HepG2 (cell line): Measurements from ENCODE around the gene NT5DC4. TPM values are rescaled to one million over a fixed set of nuclear protein-coding genes. Genes with fewer than 3 reads are reported as not detected.

Experiments
- EHMT2 ChIP-seq: fragments of 200-600 bp; sonication (generic); IDR thresholded peaks from 2 replicates; pipeline ENCODE4 v1.7.0; 2017; ENCODE audit warnings: antibody characterized with exemption, low read depth, low read length, borderline replicate concordance
- JUNB ChIP-seq: sonication (generic); formaldehyde crosslinking; IDR thresholded peaks from 2 replicates; pipeline ENCODE4 v1.8.0; 2022; ENCODE audit warnings: missing genetic modification reagents, mild to moderate bottlenecking, borderline replicate concordance
- RFX5 ChIP-seq: IDR thresholded peaks from 2 replicates; pipeline ENCODE4 v1.6.1; 2011; ENCODE audit warnings: low read depth, low read length, improper control_type of control experiment
- TGIF2 ChIP-seq: IDR thresholded peaks from 2 replicates; pipeline ENCODE4 v1.6.1; 2016; ENCODE audit warnings: control low read depth, missing compliant biosample characterization
- TP53 ChIP-seq: sonication (generic); formaldehyde crosslinking; conservative IDR thresholded peaks from 2 replicates; pipeline ENCODE4 v1.4.0; 2020; ENCODE audit warnings: missing genetic modification reagents
- XRCC5 ChIP-seq: fragments of 200-400 bp; formaldehyde crosslinking; optimal IDR thresholded peaks from 2 replicates; pipeline ENCODE3; 2017; ENCODE audit warnings: mild to moderate bottlenecking, low read length
- ZBTB2 ChIP-seq: sonication (generic); formaldehyde crosslinking; IDR thresholded peaks from 2 replicates; pipeline ENCODE4 v1.8.0; 2022; ENCODE audit warnings: low read depth, missing genetic modification reagents
- ZC3H4 ChIP-seq: sonication (generic); formaldehyde crosslinking; IDR thresholded peaks from 2 replicates; pipeline ENCODE4 v1.4.0; 2020; ENCODE audit warnings: missing genetic modification reagents, borderline replicate concordance
- ZNF138 ChIP-seq: sonication (generic); formaldehyde crosslinking; IDR thresholded peaks from 2 replicates; pipeline ENCODE4 v1.5.0; 2020; ENCODE audit warnings: mild to moderate bottlenecking, low read depth, missing genetic modification reagents
- ZNF30 ChIP-seq: sonication (generic); formaldehyde crosslinking; IDR thresholded peaks from 2 replicates; pipeline ENCODE4 v1.5.0; 2020; ENCODE audit warnings: mild to moderate bottlenecking, missing genetic modification reagents
- ZNF703 ChIP-seq: sonication (generic); formaldehyde crosslinking; IDR thresholded peaks from 2 replicates; pipeline ENCODE4 v1.5.1; 2020; ENCODE audit warnings: missing genetic modification reagents, mild to moderate bottlenecking, moderate library complexity, borderline replicate concordance
- ZNF772 ChIP-seq: sonication (generic); formaldehyde crosslinking; IDR thresholded peaks from 2 replicates; pipeline ENCODE4 v1.5.0; 2020; ENCODE audit warnings: mild to moderate bottlenecking, missing genetic modification reagents
- polyA plus RNA-seq, 8 experiments: library from polyadenylated mRNA; depleted of rRNA in 3 of 8; stranded (reverse) in 7 of 8; unstranded in 1 of 8; fragments of >200 nt; fragmentation: Illumina TruSeq in 4 of 8; extraction: Trizol in 4 of 8; gene quantifications; 2 replicates each; pipeline versions ENCODE4 v1.2.1 to v1.2.3, GENCODE V29; 2011 to 2016; ENCODE audit warnings: low read depth in 4 of 8, missing spikeins in 1 of 8, mixed read lengths in 1 of 8; ENCODE audit not compliant: insufficient read depth in 1 of 8
- total RNA-seq, 5 experiments: library from RNA; depleted of rRNA; stranded (reverse); fragments of >200 nt; fragmentation: Illumina TruSeq; extraction: Trizol; gene quantifications; 2 replicates each; pipeline ENCODE4 v1.2.3, GENCODE V29; 2016; ENCODE audit warnings: low read depth in 1 of 5
- TF ChIP-seq, protein P1 (sequence below): sonication (generic); formaldehyde crosslinking; IDR thresholded peaks from 2 replicates; pipeline ENCODE4 v1.4.0; 2020; ENCODE audit warnings: mild to moderate bottlenecking, missing genetic modification reagents
- TF ChIP-seq, protein P2 (sequence below): sonication (generic); formaldehyde crosslinking; IDR thresholded peaks from 2 replicates; pipeline ENCODE4 v1.4.0; 2020; ENCODE audit warnings: missing genetic modification reagents
- TF ChIP-seq, protein P3 (sequence below): sonication (generic); formaldehyde crosslinking; IDR thresholded peaks from 2 replicates; pipeline ENCODE4 v1.4.0; 2020; ENCODE audit warnings: missing genetic modification reagents, borderline replicate concordance

The NT5DC4 gene
- total and polyA plus RNA-seq, 2 of the 13 experiments (the other 11 are each of a cell fraction or from before 2014, with no cell fraction given) = 0.04 to 4.2 TPM

DNA sequence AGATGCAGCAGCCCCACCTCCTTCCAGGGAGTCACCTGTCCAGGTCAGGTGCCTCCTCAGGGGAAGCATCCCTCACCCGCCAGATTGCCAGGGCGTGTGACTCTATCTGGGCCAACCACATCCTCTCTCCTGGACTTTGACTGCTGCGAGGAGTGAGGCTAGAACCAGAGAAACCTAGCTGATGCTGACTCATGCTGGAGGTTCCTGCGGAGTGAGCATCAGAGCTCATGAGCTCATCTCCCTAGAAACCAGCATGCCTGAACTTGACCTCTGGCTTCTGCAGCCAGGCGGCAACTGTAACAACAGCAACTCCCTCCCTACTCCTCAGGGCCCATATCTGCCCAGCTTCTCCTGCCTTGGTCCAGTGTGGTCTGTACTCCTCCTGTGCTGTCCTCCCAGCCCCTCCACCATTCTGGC, 28.3 kb upstream of the NT5DC4 start (continued):
- TF ChIP-seq, protein P1, sequence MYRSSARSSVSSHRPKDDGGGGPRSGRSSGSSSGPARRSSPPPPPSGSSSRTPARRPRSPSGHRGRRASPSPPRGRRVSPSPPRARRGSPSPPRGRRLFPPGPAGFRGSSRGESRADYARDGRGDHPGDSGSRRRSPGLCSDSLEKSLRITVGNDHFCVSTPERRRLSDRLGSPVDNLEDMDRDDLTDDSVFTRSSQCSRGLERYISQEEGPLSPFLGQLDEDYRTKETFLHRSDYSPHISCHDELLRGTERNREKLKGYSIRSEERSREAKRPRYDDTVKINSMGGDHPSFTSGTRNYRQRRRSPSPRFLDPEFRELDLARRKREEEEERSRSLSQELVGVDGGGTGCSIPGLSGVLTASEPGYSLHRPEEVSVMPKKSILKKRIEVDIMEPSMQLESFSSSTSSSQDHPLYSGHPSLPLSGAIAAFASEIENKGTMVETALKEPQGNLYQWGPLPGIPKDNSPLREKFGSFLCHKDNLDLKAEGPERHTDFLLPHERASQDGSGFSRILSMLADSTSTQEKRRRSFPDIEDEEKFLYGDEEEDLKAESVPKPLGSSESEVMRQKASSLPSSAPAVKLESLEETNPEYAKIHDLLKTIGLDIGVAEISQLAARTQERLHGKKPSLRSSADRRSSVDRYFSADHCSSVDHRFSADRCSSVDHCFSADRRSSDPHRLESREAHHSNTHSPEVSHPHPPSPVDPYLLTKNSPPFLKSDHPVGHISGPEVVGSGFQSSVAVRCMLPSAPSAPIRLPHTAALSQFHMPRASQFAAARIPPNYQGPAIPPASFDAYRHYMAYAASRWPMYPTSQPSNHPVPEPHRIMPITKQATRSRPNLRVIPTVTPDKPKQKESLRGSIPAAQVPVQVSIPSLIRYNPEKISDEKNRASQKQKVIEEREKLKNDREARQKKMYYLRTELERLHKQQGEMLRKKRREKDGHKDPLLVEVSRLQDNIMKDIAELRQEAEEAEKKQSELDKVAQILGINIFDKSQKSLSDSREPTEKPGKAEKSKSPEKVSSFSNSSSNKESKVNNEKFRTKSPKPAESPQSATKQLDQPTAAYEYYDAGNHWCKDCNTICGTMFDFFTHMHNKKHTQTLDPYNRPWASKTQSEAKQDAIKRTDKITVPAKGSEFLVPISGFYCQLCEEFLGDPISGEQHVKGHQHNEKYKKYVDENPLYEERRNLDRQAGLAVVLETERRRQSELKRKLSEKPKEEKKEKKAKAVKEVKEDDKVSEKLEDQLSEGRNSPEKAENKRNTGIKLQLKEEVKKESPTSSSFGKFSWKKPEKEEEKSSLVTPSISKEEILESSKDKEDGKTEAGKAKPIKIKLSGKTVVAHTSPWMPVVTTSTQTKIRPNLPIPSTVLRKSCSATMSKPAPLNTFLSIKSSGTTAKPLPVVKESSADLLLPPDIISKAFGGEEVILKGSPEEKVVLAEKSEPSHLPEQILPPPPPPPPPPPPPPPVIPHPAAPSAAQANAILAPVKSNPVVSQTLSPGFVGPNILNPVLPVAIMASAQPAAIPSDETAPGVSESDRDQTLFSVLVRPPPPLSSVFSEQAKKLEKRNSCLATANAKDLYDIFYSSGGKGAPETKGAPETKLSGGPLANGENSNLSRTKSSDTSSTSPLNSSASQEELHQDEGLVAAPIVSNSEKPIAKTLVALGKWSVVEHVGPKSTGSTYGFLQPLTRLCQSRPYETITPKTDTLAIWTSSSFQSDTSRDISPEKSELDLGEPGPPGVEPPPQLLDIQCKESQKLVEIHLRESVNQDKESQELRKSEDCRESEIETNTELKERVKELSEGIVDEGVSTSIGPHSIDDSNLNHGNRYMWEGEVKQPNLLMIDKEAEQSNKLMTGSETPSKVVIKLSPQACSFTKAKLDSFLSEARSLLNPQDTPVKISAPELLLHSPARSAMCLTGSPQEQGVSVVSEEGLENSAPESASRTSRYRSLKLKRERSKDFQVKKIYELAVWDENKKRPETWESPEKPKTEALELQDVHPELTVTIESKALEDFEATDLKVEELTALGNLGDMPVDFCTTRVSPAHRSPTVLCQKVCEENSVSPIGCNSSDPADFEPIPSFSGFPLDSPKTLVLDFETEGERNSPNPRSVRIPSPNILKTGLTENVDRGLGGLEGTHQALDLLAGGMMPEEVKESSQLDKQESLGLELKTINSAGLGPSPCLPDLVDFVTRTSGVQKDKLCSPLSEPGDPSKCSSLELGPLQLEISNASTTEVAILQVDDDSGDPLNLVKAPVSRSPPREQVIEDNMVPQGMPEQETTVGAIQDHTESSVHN (CRISPR knock-in tag) = no peak
- no peak for TF ChIP-seq ZNF138 (CRISPR knock-in tag)
- no peak for TF ChIP-seq ZC3H4 (CRISPR knock-in tag)
- TF ChIP-seq, protein P2, sequence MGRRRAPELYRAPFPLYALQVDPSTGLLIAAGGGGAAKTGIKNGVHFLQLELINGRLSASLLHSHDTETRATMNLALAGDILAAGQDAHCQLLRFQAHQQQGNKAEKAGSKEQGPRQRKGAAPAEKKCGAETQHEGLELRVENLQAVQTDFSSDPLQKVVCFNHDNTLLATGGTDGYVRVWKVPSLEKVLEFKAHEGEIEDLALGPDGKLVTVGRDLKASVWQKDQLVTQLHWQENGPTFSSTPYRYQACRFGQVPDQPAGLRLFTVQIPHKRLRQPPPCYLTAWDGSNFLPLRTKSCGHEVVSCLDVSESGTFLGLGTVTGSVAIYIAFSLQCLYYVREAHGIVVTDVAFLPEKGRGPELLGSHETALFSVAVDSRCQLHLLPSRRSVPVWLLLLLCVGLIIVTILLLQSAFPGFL = no peak
- TF ChIP-seq EHMT2 = no peak
- TF ChIP-seq JUNB (CRISPR knock-in tag) = no peak
- TF ChIP-seq, protein P3, sequence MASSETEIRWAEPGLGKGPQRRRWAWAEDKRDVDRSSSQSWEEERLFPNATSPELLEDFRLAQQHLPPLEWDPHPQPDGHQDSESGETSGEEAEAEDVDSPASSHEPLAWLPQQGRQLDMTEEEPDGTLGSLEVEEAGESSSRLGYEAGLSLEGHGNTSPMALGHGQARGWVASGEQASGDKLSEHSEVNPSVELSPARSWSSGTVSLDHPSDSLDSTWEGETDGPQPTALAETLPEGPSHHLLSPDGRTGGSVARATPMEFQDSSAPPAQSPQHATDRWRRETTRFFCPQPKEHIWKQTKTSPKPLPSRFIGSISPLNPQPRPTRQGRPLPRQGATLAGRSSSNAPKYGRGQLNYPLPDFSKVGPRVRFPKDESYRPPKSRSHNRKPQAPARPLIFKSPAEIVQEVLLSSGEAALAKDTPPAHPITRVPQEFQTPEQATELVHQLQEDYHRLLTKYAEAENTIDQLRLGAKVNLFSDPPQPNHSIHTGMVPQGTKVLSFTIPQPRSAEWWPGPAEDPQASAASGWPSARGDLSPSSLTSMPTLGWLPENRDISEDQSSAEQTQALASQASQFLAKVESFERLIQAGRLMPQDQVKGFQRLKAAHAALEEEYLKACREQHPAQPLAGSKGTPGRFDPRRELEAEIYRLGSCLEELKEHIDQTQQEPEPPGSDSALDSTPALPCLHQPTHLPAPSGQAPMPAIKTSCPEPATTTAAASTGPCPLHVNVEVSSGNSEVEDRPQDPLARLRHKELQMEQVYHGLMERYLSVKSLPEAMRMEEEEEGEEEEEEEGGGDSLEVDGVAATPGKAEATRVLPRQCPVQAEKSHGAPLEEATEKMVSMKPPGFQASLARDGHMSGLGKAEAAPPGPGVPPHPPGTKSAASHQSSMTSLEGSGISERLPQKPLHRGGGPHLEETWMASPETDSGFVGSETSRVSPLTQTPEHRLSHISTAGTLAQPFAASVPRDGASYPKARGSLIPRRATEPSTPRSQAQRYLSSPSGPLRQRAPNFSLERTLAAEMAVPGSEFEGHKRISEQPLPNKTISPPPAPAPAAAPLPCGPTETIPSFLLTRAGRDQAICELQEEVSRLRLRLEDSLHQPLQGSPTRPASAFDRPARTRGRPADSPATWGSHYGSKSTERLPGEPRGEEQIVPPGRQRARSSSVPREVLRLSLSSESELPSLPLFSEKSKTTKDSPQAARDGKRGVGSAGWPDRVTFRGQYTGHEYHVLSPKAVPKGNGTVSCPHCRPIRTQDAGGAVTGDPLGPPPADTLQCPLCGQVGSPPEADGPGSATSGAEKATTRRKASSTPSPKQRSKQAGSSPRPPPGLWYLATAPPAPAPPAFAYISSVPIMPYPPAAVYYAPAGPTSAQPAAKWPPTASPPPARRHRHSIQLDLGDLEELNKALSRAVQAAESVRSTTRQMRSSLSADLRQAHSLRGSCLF (CRISPR knock-in tag) = no peak
- no peak for TF ChIP-seq ZNF703 (CRISPR knock-in tag)
- no peak for TF ChIP-seq TGIF2
- TF ChIP-seq ZNF30 = no peak
- no peak for TF ChIP-seq TP53
- no peak for TF ChIP-seq ZNF772
- TF ChIP-seq RFX5 = peak; percentile 48; the same call in 1 of the 2 replicates
- no peak for TF ChIP-seq ZBTB2 (CRISPR knock-in tag)
- peak; percentile 73 for TF ChIP-seq XRCC5
